Brain microvascular endothelial cell (primary cell): ENCODE data around the gene GPR3.
"Not testable (repeated sequence)": the region's sequence is repeated elsewhere in the genome, so short reads cannot be mapped to it uniquely, and the experiment has no call there.

Source experiments
- DNase-seq: peaks from one replicate; pipeline ENCODE4 v3.0.0-alpha.2; 2020
- H3K27ac ChIP-seq: fragments of 250-450 bp; sonication (Bioruptor Pico); 2 replicates; pipeline ENCODE4 v1.5.1; 2020; ENCODE audit warnings: mild to moderate bottlenecking, moderate library complexity
- H3K27me3 ChIP-seq: fragments of 250-450 bp; sonication (Bioruptor Pico); replicated peaks from 2 replicates; pipeline ENCODE4 v1.5.1; 2020; ENCODE audit warnings: mild to moderate bottlenecking
- H3K36me3 ChIP-seq: fragments of 250-450 bp; sonication (Bioruptor Pico); replicated peaks from 2 replicates; pipeline ENCODE4 v1.5.1; 2020; ENCODE audit warnings: mild to moderate bottlenecking
- H3K4me3 ChIP-seq: 2 replicates; pipeline ENCODE4 v1.5.1; 2011; ENCODE audit warnings: low read depth, mild to moderate bottlenecking, control low read depth, low read length, moderate library complexity
- in situ Hi-C: cut with HindIII; loops from 2 replicates; pipeline ENCODE4 v1.10.0; 2017; ENCODE audit warnings: low sequenced_read_pairs, low pct_ligation_motif_present
- TF ChIP-seq, protein P1 (sequence below): IDR thresholded peaks from 2 replicates; pipeline ENCODE4 v1.5.1; 2011; ENCODE audit warnings: low read depth, mild to moderate bottlenecking, moderate library complexity, low read length, control low read depth, inconsistent platforms; ENCODE audit errors: missing control alignments

GPR3 gene

DNA sequence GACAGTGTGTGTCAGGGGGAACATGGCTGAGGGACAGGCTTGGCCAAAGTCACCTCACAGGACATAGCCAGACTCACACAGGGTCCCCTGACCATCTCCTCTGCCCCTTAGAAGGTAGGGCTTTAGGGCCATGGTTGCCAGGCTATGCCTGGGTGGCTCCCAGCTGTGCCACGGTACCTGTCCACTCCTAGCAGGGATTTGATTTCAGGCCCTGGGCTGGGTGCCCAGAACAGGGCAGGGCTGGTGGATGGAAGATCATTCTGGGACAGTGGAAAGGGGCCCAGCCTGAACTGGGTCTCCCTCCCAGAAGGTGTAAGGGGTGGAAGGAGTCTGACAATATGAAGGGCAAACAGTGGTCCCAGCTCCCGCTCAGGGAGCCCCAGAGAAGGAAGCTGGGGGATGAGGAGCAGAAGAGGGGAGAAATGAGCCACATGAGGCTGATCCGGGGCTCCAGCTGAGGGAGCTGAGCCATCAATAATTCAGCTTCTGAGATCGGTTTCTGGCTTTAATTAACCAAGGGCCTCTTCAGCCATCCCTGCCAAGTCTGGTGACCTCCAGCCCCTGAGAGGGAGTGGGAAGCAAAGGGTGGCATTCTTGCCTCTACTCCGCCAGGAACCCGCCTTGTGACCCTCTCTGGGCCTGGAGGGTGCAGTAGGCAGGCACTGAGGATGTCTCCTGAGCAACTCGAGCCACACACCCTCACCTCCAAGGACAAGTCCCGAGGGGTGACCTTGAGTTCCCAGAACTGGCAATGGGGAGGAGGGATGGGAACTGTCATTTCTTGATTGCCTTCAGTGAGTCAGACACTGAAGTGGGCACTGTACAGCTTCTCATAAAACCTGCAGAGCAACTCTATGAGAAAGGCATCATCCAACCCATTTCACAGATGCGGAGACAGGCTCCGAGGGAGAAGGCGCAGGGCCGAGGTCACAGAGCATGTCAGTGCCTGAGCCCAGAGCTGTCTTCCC is 11.4 kb upstream of the GPR3 start:
- Histone ChIP-seq H3K36me3 (no peaks in the 10 kb centered on the region), H3K27me3 (no peaks in the 10 kb centered on the region), H3K27ac (no peak overlapping the region), H3K4me3 (no peak overlapping the region)
- no peak for DNase-seq
- TF ChIP-seq, protein P1, sequence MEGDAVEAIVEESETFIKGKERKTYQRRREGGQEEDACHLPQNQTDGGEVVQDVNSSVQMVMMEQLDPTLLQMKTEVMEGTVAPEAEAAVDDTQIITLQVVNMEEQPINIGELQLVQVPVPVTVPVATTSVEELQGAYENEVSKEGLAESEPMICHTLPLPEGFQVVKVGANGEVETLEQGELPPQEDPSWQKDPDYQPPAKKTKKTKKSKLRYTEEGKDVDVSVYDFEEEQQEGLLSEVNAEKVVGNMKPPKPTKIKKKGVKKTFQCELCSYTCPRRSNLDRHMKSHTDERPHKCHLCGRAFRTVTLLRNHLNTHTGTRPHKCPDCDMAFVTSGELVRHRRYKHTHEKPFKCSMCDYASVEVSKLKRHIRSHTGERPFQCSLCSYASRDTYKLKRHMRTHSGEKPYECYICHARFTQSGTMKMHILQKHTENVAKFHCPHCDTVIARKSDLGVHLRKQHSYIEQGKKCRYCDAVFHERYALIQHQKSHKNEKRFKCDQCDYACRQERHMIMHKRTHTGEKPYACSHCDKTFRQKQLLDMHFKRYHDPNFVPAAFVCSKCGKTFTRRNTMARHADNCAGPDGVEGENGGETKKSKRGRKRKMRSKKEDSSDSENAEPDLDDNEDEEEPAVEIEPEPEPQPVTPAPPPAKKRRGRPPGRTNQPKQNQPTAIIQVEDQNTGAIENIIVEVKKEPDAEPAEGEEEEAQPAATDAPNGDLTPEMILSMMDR = no peak
- in situ Hi-C loops = no loop called here

DNA sequence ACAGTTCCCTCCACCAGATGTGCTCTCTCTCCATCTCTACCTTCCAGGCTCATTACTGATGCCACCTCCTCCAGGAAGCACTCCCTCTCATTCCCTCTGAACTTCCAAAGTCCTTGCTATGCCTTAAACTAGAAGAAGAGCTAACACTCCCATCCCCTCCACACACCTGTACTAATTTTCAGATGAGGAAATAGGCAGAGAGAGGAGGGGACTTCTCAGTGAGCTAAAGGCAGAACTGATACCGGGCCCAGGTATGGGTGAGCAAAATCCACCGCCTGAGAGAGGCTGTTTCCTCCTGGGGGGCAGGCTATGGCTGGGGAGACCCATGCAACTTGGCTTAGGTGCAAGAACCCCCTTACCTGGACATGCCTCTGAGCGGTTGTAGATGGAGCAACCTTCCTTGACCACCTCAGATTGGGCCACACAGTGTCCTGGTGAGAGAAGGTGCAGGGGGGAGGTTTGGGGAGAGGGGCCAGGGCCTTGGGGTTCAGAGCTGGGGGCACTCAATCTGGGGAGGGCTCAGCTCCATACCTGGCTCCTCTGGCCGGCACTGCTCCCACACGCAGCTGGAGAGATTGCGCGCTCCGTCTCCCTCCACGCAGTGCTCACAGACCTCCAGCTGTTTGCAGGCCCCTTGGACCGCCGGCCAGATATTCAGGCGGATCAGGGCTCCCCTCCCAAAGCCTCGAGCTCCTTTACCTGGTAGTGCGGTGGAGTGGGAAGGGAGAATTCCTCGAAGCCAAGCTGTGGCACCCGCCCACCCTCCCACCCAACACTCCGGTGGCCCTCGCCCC is 10.3 kb upstream of the GPR3 start:
- TF ChIP-seq, protein P1 = no peak
- Histone ChIP-seq H3K36me3 (no peaks in the 10 kb centered on the region), H3K27me3 (no peaks in the 10 kb centered on the region), H3K27ac (no peak overlapping the region), H3K4me3 (no peak overlapping the region)
- in situ Hi-C loops = no loop called here
- no peak for DNase-seq

DNA sequence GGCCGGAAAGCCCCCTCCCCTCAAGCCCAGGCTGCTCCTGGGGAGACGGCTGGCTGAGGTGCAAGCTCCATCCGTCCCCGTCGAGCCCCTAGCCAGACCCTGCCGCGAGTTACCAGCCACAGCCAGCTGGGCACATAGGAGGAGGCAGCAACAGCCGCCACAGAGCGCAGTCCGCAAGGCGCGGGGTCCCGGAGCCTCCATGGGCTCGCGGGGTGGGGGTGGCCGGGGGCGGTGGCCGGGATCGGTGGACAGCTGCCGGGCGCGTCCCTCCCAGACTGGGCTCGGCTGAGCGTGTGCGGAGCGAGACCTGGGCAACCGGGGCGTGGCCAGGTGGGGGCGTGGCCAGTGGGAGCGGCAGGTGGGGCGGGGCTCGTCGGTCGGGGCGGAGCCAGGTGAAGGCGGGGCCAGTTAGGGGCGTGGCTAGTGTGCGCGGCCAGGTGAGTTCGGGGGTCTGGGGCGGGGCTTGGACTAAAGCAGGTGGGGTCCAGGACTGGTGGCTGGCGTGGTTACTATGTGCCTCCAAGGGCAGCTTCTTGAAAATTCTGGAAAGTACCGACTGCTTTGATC is 9.3 kb upstream of the GPR3 start, which contains the start of gene CD164L2:
TSS of gene CD164L2 (minus strand) at position 295 of the 567 bp plus-strand sequence. CDS start at position 201, 94 bp downstream.
- TF ChIP-seq, protein P1 = no peak
- in situ Hi-C loops = no loop called here
- no peak within 1 kb of the TSS for H3K4me3 ChIP-seq
- DNase-seq = no peak
- H3K36me3 ChIP-seq = no peaks in the 10 kb centered on the region
- H3K27ac ChIP-seq = no peak within 1 kb of the TSS
- no peaks in the 10 kb centered on the region for H3K27me3 ChIP-seq

DNA sequence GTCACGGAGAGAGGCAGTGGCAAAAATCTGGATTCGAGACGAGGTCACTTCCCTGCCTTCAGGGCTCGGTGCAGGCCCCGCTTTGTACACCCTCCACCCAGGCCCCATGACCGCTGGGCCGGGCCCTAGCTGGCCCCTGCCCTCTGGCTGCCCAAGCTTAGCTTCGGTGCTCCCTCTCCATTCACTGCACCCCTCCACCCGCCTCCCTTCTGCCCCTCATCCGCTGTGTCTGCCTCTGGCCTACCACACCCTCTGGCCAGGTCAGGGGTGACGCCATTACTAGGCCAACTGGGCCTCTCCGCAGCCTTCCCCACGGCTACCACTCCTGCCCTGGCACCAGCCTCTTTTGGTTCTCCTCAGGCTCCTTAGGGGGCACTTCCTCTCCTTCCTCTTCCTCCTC is 8.8 kb upstream of the GPR3 start:
- no peak for DNase-seq
- Histone ChIP-seq H3K4me3 (no peak overlapping the region), H3K27me3 (no peaks in the 10 kb centered on the region), H3K36me3 (no peaks in the 10 kb centered on the region), H3K27ac (no peak overlapping the region)
- TF ChIP-seq, protein P1 = no peak
- in situ Hi-C loops = no loop called here

DNA sequence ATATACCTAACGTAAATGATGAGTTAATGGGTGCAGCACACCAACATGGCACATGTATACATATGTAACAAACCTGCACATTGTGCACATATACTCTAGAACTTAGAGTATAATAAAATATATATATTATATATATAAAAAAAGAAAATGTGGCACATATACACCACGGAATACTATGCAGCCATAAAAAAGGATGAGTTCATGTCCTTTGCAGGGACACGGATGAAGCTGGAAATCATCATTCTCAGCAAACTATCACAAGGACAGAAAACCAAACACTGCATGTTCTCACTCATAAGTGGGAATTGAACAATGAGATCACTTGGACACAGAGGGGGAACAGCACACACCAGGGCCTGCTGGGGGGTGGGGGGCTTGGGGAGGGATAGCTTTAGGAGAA is 7.6 kb upstream of the GPR3 start:
- in situ Hi-C loops, H3K36me3 ChIP-seq, H3K27me3 ChIP-seq, H3K4me3 ChIP-seq, DNase-seq, H3K27ac ChIP-seq: not testable (repeated sequence)

DNA sequence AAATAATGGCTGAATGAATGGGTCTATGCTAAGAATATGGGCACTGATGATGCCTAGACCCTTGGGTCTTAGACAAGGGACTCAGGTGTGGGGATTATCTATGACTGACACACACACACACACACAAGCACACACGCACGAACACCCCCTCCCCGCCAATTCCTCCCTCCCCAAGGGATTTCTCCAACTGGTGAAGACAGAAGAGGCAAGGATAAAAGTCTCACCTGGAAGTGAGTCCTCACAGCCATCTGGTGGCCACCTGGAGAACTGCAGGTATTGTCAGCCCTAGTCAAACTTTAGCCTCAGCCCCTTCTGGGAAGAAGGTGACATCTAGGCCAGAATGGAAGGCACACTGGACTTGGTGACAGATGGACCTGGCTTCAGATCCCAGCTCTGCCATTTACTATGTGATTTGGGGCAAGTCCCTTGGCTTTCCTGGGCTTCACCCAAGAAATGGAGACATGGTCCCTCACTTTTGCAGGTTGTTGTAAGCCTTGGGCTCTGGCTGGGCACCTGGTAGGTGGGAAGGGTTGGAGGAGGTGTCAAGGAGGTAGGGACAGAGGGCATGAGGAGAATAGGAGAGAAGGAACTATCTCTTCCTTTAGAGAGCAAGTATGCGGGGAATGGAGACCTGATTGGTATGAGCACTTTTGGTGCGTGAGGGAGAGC is 4.0 kb upstream of the GPR3 start:
- no peaks in the 10 kb centered on the region for H3K27me3 ChIP-seq
- no peak overlapping the region for H3K27ac ChIP-seq
- TF ChIP-seq, protein P1 = peak; percentile 93
- H3K36me3 ChIP-seq = no peaks in the 10 kb centered on the region
- in situ Hi-C loops = no loop called here
- H3K4me3 ChIP-seq = no peak overlapping the region
- DNase-seq = no peak
